Neuronal stem cell (in vitro differentiated cells): ENCODE measurements around the gene DENND11.

ENCODE experiments used
- DNase-seq: peaks from one replicate; pipeline ENCODE4 v3.0.0-alpha.2; 2013; ENCODE audit warnings: low spot score
- H2AFZ ChIP-seq: one replicate; pipeline ENCODE4 v1.6.1; 2013; ENCODE audit warnings: mild to moderate bottlenecking, low read length, inconsistent platforms
- H2AK5ac ChIP-seq: 2 replicates; pipeline ENCODE4 v1.6.1; 2013; ENCODE audit warnings: low read depth, mild to moderate bottlenecking, inconsistent platforms, low read length, moderate library complexity, mixed read lengths
- H2BK120ac ChIP-seq: 2 replicates; pipeline ENCODE4 v1.6.1; 2013; ENCODE audit warnings: low read depth, mild to moderate bottlenecking, inconsistent platforms, low read length, moderate library complexity, mixed read lengths
- H2BK12ac ChIP-seq: one replicate; pipeline ENCODE4 v1.6.1; 2013; ENCODE audit warnings: low read length, inconsistent platforms
- H2BK15ac ChIP-seq: 2 replicates; pipeline ENCODE4 v1.6.1; 2013; ENCODE audit warnings: mild to moderate bottlenecking, low read length, inconsistent platforms, mixed read lengths
- H2BK5ac ChIP-seq: one replicate; pipeline ENCODE4 v1.6.1; 2013; ENCODE audit warnings: inconsistent platforms, mild to moderate bottlenecking, low read length, moderate library complexity
- H3K14ac ChIP-seq: one replicate; pipeline ENCODE4 v1.6.1; 2013; ENCODE audit warnings: low read length, inconsistent platforms
- H3K18ac ChIP-seq: 2 replicates; pipeline ENCODE4 v1.6.1; 2013; ENCODE audit warnings: low read length, inconsistent platforms
- H3K23ac ChIP-seq: 2 replicates; pipeline ENCODE4 v1.6.1; 2013; ENCODE audit warnings: low read depth, mild to moderate bottlenecking, mixed read lengths, low read length, inconsistent platforms; ENCODE audit not compliant: poor library complexity
- H3K27ac ChIP-seq: replicated peaks from 3 replicates; pipeline ENCODE4 v1.5.1; 2013; ENCODE audit warnings: low read length, inconsistent platforms
- H3K27me3 ChIP-seq, 3 experiments: 2 replicates each; pipeline ENCODE4 v1.6.1; 2013; ENCODE audit warnings: low read length in 3 of 3, mild to moderate bottlenecking in 2 of 3, inconsistent platforms in 1 of 3, low read depth in 1 of 3, mixed read lengths in 1 of 3, moderate library complexity in 1 of 3; ENCODE audit not compliant: control insufficient read depth in 3 of 3, insufficient read depth in 3 of 3
- H3K36me3 ChIP-seq, 2 donors: replicated peaks in 1 of 2; 2 replicates each; pipeline ENCODE4 v1.6.1; 2013; ENCODE audit warnings: low read length in 2 of 2; ENCODE audit not compliant: control insufficient read depth in 2 of 2, insufficient read depth in 2 of 2
- H3K4ac ChIP-seq: 2 replicates; pipeline ENCODE4 v1.6.1; 2013; ENCODE audit warnings: inconsistent platforms, mild to moderate bottlenecking, low read length, moderate library complexity
- H3K4me1 ChIP-seq, 2 donors: 1 replicate in 1 of 2; 2 replicates in 1 of 2; pipeline ENCODE4 v1.6.1; 2013; ENCODE audit warnings: low read length in 2 of 2, low read depth in 1 of 2; ENCODE audit not compliant: control insufficient read depth in 2 of 2, insufficient read depth in 1 of 2
- H3K4me2 ChIP-seq: one replicate; pipeline ENCODE4 v1.6.1; 2013; ENCODE audit warnings: mild to moderate bottlenecking, low read length, inconsistent platforms; ENCODE audit not compliant: insufficient read depth, poor library complexity, severe bottlenecking
- H3K4me3 ChIP-seq, 2 donors: 2 replicates each; pipeline ENCODE4 v1.5.1; 2013; ENCODE audit warnings: low read length in 2 of 2, mild to moderate bottlenecking in 2 of 2, inconsistent platforms in 1 of 2, moderate library complexity in 1 of 2
- H3K79me1 ChIP-seq: one replicate; pipeline ENCODE4 v1.6.1; 2013; ENCODE audit warnings: low read depth, mild to moderate bottlenecking, inconsistent platforms, low read length, moderate library complexity
- H3K9ac ChIP-seq: one replicate; pipeline ENCODE4 v1.6.1; 2013; ENCODE audit warnings: mild to moderate bottlenecking, low read depth, low read length, inconsistent platforms; ENCODE audit not compliant: poor library complexity
- H3K9me3 ChIP-seq, 2 donors: replicated peaks in 1 of 2; 2 replicates each; pipeline versions ENCODE3 to v1.6.1; 2013; ENCODE audit warnings: low read length in 2 of 2, mild to moderate bottlenecking in 2 of 2, inconsistent platforms in 1 of 2, low read depth in 1 of 2, mixed read lengths in 1 of 2, moderate library complexity in 1 of 2; ENCODE audit not compliant: control insufficient read depth in 2 of 2, insufficient read depth in 1 of 2
- H4K8ac ChIP-seq: one replicate; pipeline ENCODE4 v1.6.1; 2013; ENCODE audit warnings: low read depth, mild to moderate bottlenecking, inconsistent platforms, low read length, moderate library complexity
- H4K91ac ChIP-seq: one replicate; pipeline ENCODE4 v1.6.1; 2013; ENCODE audit warnings: low read length, low read depth, mild to moderate bottlenecking, inconsistent platforms; ENCODE audit not compliant: poor library complexity
- WGBS, 2 donors: extraction: QIAGEN DNeasy Blood & Tissue Kit; methylation state at CpG; one replicate each; pipeline ENCODE4 v1.1.7; 2013; ENCODE audit warnings: missing lambda C conversion rate in 2 of 2, mixed read lengths in 1 of 2; ENCODE audit not compliant: insufficient read length in 2 of 2, insufficient replicate concordance in 1 of 2; ENCODE audit errors: extremely low coverage in 2 of 2; 5-methylcytosine and 5-hydroxymethylcytosine counted together

DENND11 gene

DNA sequence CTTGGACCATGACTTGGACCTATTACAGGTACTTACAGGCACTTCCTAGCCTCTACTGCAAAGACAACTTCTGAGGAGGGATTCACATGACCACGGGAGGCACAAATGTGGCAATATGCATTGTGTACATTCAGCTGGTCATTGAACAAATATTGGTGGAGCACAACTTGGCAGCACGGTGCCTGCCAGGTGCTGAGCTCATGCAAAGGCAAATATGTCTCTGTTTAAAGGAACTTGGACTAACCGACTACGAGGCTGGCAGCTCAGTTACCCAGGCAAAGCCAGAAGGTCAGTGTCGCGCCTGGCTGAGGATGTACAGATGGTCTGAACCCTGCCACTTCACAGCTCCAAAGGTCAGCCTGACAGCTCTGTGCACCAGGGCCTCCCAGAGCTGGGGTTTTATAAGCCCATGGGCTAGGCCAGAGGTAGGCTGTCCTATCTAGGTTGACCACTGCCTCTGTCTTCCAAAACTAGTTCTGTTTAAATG lies 6.1 kb downstream of the DENND11 start:
- Histone ChIP-seq H2AFZ (no peak overlapping the region), H4K91ac (no peak overlapping the region), H3K4me3 (no peak overlapping the region), H3K14ac (no peak overlapping the region), H3K9me3 (no peaks in the 10 kb centered on the region), H3K4me2 (no peak overlapping the region), H3K27me3 (peaks cover 0 to 2% (median 0%) of the 10 kb centered on the region in 3 experiments), H4K8ac (no peak overlapping the region), H3K79me1 (no peaks in the 10 kb centered on the region), H3K18ac (no peak overlapping the region), H2BK12ac (no peak overlapping the region), H2BK5ac (no peak overlapping the region), H3K36me3 (no peaks in the 10 kb centered on the region), H3K23ac (no peak overlapping the region), H2AK5ac (no peak overlapping the region), H2BK15ac (no peak overlapping the region), H3K9ac (no peak overlapping the region), H3K4me1 (peaks cover 6 to 8% of the 10 kb centered on the region in 2 donors), H3K27ac (no peak overlapping the region), H2BK120ac (no peak overlapping the region), H3K4ac (no peak overlapping the region)
- no peak for DNase-seq
- WGBS, 2 donors: no CpG with 5 or more reads among the region's 6 CpGs

DNA sequence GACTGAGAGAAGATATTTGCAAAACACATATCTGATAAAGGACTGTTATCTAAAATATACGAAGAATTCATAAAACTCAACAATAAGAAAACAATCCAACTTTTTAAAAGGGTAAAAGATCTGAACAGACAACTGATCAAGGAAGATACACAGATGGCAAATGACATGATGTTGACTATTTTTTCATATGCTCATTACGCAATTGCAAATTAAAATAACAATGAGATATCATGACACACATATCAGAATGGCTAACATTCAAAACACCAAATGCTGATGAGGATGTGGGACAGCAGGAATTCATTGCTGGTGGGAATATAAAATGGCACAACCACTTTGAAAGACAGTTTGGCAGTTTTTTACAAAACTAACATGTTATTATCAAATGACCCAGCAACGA lies 8.9 kb downstream of the DENND11 start:
- Histone ChIP-seq H4K8ac (no peak overlapping the region), H2BK12ac (no peak overlapping the region), H2AFZ (no peak overlapping the region), H2BK120ac (no peak overlapping the region), H3K4me3 (no peak overlapping the region), H3K4me1 (peaks cover 0 to 4% of the 10 kb centered on the region in 2 donors), H3K36me3 (no peaks in the 10 kb centered on the region), H3K4ac (no peak overlapping the region), H3K4me2 (no peak overlapping the region), H2BK15ac (no peak overlapping the region), H3K9ac (no peak overlapping the region), H3K23ac (no peak overlapping the region), H3K27ac (no peak overlapping the region), H4K91ac (no peak overlapping the region), H3K14ac (no peak overlapping the region), H3K18ac (no peak overlapping the region), H2BK5ac (no peak overlapping the region), H3K9me3 (no peaks in the 10 kb centered on the region), H3K27me3 (no peaks in the 10 kb centered on the region), H3K79me1 (no peaks in the 10 kb centered on the region), H2AK5ac (no peak overlapping the region)
- WGBS, 2 donors: no CpG with 5 or more reads among the region's 3 CpGs
- DNase-seq: no peak

DNA sequence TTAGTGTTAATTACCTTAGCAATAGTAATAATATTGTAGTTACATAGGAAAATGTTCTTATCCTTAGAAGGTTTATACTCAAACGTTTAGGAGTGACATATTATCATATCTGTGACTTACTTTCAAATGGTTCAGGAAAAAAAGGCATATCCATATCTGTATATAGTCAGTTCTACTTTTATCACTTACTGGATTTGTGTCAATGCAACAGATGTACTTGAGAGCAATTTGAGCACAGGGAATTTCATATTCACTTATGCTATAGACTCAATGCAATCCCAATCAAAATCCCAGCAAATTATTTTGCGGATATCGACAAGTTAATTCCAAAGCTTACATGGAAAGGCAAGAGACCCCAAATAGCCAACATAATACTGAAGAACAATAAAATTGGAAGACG lies 10.0 kb downstream of the DENND11 start:
- Histone ChIP-seq H3K9ac (no peak overlapping the region), H3K4me3 (no peak overlapping the region), H3K27ac (no peak overlapping the region), H2AFZ (no peak overlapping the region), H3K36me3 (no peaks in the 10 kb centered on the region), H2AK5ac (no peak overlapping the region), H3K79me1 (peaks cover 1% of the 10 kb centered on the region), H2BK12ac (no peak overlapping the region), H2BK120ac (no peak overlapping the region), H2BK15ac (no peak overlapping the region), H3K27me3 (no peaks in the 10 kb centered on the region), H3K23ac (no peak overlapping the region), H4K8ac (no peak overlapping the region), H3K4me2 (no peak overlapping the region), H3K9me3 (no peaks in the 10 kb centered on the region), H2BK5ac (no peak overlapping the region), H3K18ac (no peak overlapping the region), H3K4me1 (peaks cover 0 to 3% of the 10 kb centered on the region in 2 donors), H4K91ac (no peak overlapping the region), H3K14ac (no peak overlapping the region), H3K4ac (no peak overlapping the region)
- DNase-seq: no peak
- WGBS, 2 donors: no CpG with 5 or more reads among the region's 4 CpGs

DNA sequence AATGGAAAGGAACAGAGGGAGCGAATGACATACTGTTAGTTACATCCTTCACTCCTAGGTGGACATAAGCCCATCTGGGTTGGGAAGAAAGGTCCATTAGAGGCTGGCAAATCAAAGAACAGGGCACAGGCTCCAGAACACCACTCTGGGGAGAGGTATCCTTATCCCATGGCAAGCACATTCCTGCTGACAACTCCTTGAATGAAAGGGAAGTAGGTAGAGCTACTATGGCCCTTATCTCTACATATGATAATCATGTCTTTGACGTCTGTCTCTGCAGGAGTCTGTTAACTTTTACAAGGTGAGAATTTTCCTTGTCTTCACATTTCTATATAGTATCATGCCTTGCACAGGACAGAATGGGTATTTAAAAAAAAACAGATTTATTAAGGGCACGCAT lies 10.4 kb downstream of the DENND11 start:
- H4K91ac ChIP-seq: no peak overlapping the region
- no peak overlapping the region for H2AFZ ChIP-seq
- no peak overlapping the region for H4K8ac ChIP-seq
- H2BK5ac ChIP-seq: no peak overlapping the region
- H3K18ac ChIP-seq: no peak overlapping the region
- H3K4ac ChIP-seq: no peak overlapping the region
- H3K23ac ChIP-seq: no peak overlapping the region
- no peak for DNase-seq
- no peaks in the 10 kb centered on the region for H3K9me3 ChIP-seq
- H3K4me1 ChIP-seq: peaks cover 0 to 2% of the 10 kb centered on the region in 2 donors
- peaks cover 0 to 1% of the 10 kb centered on the region in 2 donors for H3K36me3 ChIP-seq
- no peak overlapping the region for H2BK15ac ChIP-seq
- no peak overlapping the region for H3K4me3 ChIP-seq
- H3K4me2 ChIP-seq: no peak overlapping the region
- no peak overlapping the region for H3K14ac ChIP-seq
- H3K27me3 ChIP-seq: no peaks in the 10 kb centered on the region
- no peak overlapping the region for H3K9ac ChIP-seq
- H3K27ac ChIP-seq: no peak overlapping the region
- H2BK12ac ChIP-seq: no peak overlapping the region
- peaks cover 1% of the 10 kb centered on the region for H3K79me1 ChIP-seq
- WGBS, 2 donors: no CpG with 5 or more reads among the region's 3 CpGs
- H2AK5ac ChIP-seq: no peak overlapping the region
- H2BK120ac ChIP-seq: no peak overlapping the region
